NCI-H2227 (cell line): ENCODE measurements around the gene USP53.
"Not testable (repeated sequence)": the region's sequence is repeated elsewhere in the genome, so short reads cannot be mapped to it uniquely, and the experiment has no call there.

Source experiments
- DNase-seq: peaks from one replicate; lab custom pipeline; 2025; ENCODE audit not compliant: unreplicated experiment; lab: John Stamatoyannopoulos, UW

The USP53 gene

DNA sequence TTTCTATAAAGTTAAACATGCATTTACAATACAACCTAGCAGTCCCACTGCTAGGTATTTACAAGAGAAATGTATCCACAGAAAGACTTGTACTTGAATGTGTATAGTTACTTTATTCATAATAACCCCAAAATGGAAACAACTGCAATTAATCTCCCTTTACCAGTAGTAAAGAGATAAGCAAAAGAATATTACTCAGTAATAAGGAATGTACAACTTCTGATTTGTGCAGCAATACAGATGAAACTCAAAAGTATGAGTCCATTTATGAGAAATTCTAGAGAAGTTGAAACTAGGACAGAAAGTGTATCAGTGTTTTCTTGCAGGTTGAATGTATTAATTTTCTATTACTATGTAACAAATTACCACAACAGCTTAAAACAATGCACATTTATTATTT lies 15.2 kb downstream of the USP53 start:
- no peak for DNase-seq

DNA sequence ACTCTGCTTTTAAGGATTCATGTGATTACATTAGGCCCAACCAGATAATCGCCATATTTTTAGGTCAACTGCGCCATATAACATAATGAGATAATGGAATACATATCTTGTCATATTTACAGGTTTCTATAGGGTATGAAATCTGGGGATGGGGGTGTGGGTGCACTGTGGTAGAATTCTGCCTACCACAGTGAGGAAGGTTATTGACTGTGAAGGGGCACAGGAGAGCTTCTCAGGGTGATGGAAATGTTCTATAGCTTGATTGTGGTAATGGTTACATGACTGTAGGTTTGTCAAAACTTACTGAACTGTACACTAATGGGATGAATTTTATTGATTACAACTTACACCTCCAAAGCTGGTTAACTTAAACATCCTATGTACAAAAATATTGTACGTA lies 15.9 kb downstream of the USP53 start:
- DNase-seq = no peak

DNA sequence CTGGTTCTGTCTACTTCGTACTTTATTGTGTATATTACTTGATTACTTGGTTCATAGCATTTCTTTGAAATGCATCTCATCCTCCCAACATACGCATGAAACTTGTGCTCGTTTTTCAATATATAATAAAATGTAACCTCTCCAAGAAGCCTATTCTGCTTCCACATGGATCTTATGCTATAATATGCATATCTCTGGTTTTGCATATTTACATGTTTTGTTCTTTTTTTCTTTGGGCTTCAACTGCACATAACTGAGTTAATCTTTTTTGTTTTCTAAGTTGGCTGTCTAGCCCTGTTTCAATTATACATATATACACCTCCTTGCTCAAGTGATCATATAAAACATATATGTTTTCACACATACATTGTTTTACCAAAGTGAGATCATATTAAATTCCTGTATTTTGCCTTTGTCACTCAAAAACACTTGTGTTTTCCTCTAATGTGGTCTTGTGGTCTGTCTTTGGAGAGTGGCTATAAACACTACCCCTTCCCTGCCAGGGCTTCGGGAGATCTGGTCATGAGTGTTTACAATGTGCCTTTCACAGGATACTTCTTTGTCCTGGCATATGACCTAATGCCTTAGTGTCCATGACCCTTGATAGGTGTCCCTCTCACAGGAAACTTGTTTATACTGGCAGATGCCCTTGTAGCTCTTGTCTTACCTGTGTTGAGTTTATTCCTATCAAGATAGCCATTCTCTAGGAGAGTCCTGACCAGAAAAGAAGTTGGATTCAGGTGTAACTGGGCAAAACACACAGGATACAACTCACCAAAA lies 17.6 kb downstream of the USP53 start:
- DNase-seq = no peak

DNA sequence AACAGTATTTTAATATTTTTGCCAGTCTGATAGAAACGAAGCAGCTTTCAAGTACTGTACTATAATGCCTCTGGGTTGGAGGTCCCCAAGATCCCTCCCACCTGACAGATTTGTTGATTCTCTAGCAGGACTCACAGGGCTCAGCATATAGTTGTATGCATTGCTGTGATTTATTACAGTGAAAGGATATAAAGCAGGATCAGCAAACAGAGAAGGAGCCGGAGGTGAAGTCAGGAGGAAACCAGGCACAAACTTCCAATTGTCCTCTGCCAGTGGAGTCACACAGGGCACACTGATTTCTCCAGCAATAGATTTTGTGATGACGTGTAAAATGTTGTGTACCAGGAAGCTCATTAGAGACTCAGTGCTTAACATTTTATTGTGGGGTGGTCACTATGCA lies 19.0 kb downstream of the USP53 start:
- no peak for DNase-seq

DNA sequence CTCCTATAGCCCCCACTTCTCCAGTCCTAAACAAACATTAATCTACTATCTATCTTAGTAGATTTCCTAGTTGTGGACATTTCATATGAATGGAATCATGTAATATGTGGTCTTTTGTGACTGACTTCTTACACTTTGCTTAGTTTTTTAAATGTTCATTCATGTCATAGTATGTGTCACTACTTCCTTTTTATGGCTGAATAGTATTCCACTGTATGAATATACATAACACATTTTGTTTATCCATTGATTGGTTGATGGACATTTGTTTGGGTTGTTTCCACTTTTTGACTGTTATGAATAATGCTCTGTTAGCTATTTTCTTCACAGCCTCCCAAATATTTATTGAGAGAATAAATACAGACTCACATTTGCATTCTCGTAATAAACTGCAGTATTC lies 19.8 kb downstream of the USP53 start:
- DNase-seq = no peak

DNA sequence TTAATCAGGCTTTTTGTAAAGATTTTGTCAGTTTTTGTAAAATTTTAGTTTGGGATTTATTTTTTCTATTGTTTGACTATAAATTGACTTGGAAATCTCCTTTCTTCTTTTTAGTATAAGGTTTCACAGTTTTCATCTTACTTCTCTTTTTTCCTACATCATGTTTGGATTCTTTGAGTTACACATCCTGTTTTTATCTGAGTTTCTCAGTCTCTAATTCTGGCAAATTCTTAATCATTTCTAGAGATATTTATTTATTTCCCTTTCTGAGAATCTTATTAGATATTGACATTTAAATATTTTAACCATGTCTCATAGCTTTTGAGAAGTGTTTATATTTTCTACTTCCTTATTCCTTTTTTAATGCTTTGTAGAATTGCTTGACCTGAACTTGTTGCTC lies 20.7 kb downstream of the USP53 start:
- DNase-seq = no peak

DNA sequence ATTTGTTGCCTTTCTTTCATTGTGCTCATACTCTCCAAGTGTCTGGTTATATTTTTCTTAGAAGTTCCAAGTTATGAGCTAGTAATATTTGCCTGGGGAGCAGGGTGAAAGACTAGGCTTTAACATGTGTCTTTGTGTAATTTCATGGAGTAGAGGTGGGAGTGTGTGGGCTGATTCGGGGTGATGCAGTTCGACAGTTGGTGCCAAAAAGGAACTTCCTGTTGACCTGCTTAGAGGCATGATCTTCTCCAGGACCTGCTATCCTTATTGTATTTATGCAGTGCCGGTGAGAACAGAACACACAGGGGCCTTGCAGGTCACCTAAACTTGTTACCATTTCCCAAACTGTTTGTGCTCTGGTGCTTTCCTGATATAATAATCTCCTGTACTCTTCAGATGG lies 21.2 kb downstream of the USP53 start:
- DNase-seq = no peak

DNA sequence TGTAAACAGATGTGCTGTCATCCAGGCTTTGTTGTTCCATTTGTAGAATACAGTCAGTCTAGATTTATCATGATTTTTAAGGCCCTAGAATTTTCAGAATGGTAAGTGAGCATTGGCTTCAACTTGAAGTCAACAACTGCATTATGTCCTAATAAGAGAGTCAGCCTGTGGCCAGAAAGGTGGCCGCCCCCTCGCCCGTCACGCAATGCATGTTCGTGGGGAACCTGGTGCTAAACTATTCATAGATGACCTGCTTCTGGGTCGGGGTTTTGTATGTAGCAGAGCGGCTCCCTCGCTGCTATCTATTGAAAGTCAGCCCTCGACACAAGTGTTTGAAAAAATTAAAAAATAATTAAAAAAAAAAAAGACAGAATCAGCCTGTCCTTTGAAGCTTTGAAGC lies 24.7 kb downstream of the USP53 start:
- DNase-seq = no peak

DNA sequence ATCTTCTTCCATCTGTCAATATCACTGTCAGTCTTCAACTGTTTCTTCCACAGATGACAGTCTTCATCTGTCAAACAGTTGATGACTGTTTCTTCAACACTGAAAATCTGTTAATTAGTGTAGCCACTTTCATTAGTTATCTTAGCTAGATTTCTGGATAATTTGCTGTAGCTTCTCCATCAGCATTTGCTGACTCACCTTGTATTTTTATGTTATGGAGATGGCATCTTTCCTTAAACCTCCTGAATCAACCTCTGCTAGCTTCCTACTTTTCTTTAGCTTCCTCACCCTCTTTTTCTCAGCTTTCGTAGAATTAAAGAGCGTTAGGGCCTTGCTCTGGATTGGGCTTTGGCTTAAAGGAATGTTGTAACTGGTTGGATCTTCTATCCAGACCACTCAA lies 25.1 kb downstream of the USP53 start:
- DNase-seq = no peak

DNA sequence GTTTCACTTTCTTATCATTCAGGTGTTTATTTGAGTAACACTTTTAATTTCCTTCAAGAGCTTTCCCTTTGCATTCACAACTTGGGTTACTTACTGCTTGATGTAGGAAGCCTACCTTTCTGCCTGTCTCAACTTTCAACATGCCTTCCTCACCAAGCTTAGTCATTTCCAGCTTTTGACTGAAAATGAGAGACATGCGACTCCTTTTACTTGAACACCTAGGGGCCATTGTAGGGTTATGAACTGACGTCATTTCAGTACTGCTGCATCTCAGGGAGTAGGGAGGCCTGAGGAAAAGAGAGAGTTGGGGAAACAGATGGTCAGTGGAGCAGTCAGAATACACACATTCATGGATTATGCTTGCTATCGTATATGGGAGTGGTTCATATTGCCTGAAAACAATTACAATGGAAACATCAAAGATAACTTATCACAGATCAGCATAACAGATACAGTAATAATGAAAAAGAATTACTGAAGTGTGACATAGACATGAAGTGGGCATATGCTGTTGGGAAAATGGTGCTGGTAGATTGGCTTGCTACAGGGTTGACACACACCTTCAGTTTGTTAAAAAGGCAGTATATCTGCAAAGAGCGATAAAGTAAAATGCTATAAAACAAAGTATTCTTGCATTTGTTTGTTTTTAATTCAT lies 25.7 kb downstream of the USP53 start:
- no peak for DNase-seq

DNA sequence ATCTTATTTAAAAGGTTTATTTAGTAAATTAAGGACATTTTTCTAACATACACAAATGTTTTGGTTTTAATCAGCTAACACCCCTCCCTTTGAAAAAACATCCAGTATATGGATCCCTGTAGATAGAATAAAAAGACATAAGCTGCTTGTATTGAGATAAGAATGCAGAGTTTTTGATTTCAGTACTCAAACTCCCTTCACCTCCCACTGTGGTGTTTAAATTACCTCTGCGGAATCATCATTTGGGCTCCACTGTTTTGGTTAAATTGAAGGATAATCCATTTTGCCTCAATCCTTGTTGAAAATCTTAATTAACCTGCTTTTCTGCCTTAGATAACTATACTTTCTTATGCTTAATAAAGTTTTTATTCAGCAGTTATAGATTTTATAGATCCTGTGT lies 27.6 kb downstream of the USP53 start:
- no peak for DNase-seq

DNA sequence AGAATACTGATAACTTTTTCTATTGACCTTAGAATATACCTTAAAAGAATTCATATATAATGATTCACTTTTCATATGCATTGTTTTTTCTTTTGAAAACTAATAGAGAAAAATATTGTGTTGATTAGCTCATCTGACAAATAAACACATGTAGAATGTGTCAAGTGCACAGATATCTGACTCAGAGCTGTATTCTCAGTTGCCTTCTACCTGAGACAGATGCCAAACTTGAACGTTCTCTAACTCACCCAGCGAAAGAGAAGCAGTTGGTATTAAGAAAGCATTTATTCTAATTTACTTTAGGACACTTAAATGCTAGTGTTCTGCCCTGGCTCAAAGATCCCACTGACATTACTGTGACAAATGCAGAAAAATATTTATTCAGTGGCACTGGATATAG lies 28.1 kb downstream of the USP53 start:
- DNase-seq = no peak

DNA sequence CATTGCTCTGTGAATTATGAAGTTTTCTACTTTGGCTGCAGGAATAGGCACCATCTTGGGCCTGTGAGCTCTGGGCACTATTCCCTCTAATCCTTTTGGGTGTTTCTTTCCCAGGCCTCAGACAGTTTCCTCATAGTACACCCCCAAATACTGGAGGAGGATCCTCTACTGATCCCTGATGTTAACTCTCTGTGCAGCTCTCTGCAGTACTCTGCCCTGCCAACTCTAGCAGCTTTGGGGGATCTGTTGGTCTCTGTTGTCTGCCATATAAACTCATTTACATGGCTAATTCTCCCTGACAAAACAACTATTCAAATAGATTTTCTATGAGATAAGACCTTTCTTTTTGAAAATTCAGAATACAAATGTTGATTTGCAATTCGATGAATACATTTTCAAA lies 29.9 kb downstream of the USP53 start:
- DNase-seq = no peak

DNA sequence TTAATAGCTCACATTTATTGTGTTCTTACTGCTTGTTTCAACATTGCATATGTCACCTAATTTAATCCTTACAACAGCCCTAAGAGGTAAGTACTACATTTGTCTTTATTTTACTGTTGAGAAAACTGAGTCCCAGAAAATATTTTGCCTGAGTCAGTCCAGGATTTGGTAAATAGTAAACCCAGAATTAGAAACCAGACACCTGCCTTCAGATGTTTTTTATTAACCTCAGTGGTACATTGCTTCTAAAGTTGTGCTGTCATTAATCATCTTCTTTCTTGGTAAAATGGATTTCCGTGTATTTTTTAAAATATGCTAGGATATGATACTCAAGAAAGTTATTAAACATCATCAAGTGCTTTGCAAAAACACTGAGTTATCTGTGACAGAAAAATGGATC lies 31.4 kb downstream of the USP53 start:
- no peak for DNase-seq

DNA sequence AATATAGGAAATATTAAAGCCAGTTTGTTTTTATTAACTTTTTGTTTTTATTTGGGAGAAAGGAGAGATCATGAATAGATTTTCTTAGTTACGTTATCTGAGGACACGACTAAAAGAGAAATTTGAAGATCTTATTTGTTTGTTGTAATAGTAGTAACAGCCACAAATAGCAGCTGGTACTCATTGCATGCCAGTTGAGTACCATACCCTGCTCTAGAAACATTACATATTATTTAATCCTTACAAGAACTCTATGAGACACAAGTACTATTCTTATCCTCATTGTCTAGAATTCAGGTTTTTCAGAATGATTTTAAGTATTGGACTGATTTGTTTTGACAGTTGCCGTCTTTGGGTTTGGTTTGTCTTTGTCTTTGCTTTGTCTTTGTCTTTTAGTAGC lies 31.8 kb downstream of the USP53 start:
- DNase-seq = no peak

DNA sequence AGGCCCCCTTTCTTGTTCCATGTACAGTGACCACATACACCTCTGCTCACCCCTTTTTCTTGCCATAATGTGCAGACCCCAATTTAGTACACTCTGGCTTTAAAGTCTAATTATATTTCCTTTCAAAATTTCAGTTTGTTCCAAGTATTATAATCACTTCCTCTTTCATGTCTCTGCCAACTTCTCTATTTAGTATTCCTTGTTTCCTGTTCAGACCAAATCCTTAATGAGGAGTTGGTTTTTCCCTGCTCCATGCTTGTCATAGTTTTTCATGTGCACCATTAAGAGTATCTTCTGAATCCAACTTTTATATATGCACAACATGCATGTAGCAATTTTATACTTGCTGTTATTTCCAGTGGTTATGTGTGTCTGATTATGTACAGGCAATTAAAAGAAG lies 32.3 kb downstream of the USP53 start:
- no peak for DNase-seq

DNA sequence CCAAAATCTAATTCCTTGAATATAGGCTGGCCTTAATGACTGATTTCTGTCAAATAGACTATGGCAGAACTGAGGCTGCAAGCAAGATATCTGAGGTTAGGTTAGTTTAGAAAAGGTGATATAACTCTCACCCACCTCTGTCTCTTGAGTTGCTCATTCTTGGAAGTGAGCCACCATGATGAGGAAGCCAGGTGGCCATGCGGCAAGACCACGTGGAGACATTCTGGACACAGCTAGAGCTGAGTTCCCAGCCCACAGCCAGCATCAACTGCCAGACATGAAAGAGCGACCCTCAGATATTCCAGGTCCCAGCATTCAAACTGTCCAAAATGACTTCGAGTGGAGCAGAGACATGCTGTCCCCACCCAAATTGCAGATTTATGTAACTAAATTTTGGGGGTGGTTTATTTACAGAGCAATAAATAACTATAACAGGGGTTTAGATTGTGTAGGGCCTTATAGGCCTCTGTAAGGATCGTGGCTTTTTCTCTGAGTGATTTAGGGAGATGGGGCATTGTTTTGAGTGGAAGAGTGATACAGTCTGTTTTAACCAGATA lies 33.7 kb downstream of the USP53 start:
- DNase-seq = no peak

DNA sequence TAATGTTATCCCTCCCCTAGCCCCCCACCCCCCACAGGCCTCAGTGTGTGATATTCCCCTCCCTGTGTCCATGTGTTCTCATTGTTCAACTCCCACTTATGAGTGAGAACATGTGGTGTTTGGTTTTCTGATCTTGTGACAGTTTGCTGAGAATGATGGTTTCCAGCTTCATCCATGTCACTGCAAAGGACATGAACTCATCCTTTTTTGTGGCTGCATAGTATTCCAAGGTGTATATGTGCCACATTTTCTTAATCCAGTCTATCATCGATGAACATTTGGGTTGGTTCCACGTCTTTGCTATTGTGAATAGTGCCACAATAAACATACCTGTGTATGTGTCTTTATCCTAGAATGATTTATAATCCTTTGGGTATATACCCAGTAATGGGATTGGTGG lies 38.5 kb downstream of the USP53 start:
- DNase-seq = not testable (repeated sequence)

DNA sequence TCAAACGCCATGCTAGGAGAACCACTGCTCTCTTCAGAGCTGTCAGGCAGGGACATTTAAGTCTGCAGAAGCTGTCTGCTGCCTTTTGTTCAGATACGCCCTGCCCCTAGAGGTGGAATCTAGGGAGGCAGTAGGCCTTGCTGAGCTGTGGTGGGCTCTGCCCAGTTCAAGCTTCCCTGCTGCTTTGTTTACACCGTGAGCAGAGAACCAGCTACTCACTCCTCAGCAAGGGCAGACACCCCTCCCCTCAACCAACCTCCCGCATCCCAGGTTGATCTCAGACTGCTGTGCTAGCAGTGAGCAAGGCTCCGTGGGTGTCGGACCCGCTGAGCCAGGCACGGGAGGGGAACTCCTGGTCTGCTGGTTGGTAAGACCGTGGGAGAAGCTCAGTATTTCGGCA lies 42.7 kb downstream of the USP53 start:
- not testable (repeated sequence) for DNase-seq

DNA sequence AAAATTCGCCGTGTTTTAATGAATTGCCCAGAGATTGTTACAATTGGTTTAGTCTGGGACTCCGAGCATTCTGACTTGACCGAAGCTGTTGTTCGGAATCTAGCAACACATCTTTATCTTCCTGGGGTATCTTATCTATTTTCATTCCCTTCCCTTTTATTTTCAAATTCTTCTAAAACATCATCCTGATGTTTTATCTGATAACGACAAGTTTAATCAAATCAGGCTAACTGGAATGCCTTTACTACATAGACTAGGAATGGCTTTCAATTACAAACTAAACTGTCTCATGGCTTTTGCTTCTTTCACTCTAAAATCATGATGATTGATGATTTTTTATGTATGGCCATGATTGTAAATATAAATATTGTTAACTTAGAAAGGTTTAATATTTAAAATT lies 48.0 kb downstream of the USP53 start:
- no peak for DNase-seq

DNA sequence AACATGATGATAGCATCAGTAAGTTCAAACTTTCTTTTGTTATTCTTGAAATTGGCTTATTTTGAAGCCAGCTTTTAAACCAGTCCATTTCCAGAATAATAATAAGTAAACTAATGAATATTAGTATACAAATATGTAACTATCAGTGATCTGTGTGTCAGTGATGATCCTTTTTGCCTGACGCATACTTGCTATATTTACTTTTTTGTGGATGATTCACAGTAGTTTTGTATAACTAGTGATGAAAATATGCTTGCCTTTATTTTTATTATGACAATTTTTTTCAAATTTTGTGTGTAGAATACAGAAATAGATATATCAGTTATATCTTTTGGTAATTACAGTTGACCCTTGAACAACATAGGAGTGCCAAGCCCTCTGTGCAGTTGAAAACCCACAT lies 49.5 kb downstream of the USP53 start:
- DNase-seq = no peak

DNA sequence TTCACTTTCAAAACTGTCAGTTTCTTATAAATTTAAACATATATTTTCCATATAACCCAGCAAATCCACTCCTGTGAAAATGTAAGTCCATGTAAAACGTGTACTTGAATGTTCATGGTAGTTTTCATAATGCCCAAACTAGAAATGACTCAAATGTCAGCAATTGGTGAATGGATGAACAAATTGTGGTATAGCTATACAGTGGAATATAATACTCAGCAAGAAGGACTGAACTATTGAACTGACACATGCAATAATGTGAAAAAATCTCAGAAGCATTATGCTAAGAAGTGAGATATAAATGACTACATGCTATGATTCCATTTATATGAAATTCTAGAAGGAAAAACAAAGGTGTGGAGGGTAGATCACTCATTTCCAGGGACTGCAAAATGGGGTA lies 52.2 kb downstream of the USP53 start:
- DNase-seq = no peak

DNA sequence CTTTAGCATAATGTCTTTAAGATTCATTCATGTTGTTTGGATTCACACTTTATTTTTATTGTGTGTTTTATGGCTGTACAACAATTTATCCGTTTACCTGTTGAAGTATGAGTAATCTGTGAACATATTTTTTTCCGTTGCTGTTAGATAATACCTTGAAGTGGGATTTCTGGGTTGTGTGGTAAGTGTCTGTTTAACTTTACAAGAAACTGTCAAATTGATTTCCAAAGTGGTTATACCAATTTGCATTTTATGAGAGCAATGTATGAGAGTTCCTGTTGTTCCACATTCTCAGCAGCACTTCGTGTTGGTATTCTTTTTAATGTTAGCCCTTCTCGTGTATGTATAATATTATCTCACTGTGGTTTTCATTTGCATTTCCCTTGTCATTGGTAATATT lies 53.6 kb downstream of the USP53 start:
- DNase-seq = no peak
